Measurements from ENCODE around the gene ZNF766. TPM values are rescaled to one million over a fixed set of nuclear protein-coding genes. Genes with fewer than 3 reads are reported as not detected.

Gene ZNF766
- total and polyA plus RNA-seq, 9 of the 15 experiments (the other 6 are each of a cell fraction or from before 2014, with no cell fraction given) = 6.7 to 23.0 (median 11.2) TPM

DNA sequence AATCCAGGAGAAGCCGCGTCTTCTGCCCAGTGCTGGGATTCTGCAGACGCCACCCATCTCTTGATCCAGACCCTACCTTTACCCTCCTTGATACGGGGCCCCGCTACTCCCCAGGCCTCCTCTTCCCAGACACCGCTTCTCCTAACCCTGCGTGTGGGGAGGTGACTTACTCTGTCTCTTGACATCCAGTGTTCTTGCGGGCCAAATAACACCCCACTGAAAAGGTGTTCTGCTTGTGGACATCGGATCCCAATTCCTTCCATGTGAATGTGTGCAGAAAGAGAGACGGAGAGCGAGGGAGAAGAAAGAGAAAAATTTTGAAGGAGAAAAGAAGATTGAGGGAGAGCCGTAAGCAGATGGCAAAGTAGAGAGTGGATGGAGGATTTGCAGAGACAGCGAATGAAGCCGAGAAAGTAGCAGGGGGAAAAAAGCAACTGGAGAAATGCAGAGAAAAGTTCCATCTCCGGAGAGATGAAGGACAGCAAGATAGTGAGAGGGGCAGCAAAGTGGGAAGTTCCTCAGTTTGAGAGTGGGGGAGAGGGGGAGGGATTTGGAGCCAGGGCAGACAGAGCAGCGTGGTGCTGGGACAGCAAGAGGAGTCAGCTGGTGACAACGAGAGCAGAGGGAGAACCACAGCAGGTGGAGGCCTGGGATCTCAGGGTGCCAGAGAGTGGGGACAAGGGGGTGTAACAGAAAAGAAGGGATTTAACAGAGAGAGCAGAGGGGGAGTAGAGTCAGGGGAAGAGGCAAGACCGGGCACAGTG is 28.4 kb downstream of the ZNF766 start:
- Histone ChIP-seq H3K79me2 (ENCODE audit: control insufficient read depth, insufficient read depth, low read length) (peaks cover 18% of the 10 kb centered on the region), H3K9ac (ENCODE audit: insufficient read depth in 1 of 2, low read depth in 2 of 2, low read length in 2 of 2) (peak overlapping the region; percentile 97), H3K36me3 (ENCODE audit: control insufficient read depth, insufficient read depth, low read length) (peaks cover 41% of the 10 kb centered on the region), H3K9me3 (replicated peaks; ENCODE audit: control insufficient read depth, insufficient read depth, low read depth, low read length) (peaks cover 16% of the 10 kb centered on the region), H3K27me3 (ENCODE audit: control insufficient read depth in 2 of 2, insufficient read depth in 2 of 2, low read length in 2 of 2) (no peaks in the 10 kb centered on the region), H3K4me2 (ENCODE audit: insufficient read depth, low read length) (peak overlapping the region; percentile 97), H3K27ac (ENCODE audit: extremely low read depth, low read depth, low read length) (peak overlapping the region; percentile 99), H3K4me1 (replicated peaks in 1 of 2; ENCODE audit: control insufficient read depth in 2 of 2, insufficient read depth in 2 of 2, low read length in 2 of 2) (peaks cover 3 to 7% of the 10 kb centered on the region in 2 experiments; a peak in 2 of 5 replicates), H3K9me1 (ENCODE audit: control insufficient read depth, insufficient read depth, low read length) (no peaks in the 10 kb centered on the region), H4K20me1 (replicated peaks; ENCODE audit: control insufficient read depth, insufficient read depth, low read length) (no peaks in the 10 kb centered on the region), H3K4me3 (peak overlapping the region; percentile 93), H2AFZ (ENCODE audit: low read depth, low read length) (peak overlapping the region; percentile 99)
- ATAC-seq (peak; percentile 70; the same call in 2 of the 3 replicates), DNase-seq (ENCODE audit: extremely low read depth in 1 of 4, low spot score in 3 of 4) (peak in 1 of 4 experiments; percentile 21), FAIRE-seq (no peak)
- intact Hi-C loops (cut with micrococcal nuclease) = no loop called here
- no TSS peak for BruUV-seq (replicated peaks)
- POLR2A ChIA-PET = interaction anchor here (0.6 kb wide), 1 partner anchor 345 kb away, joined by 3 read pairs; no protein-coding TSS in a partner anchor
- 21% methylated on average over 13 of the region's 18 CpGs for WGBS (ENCODE audit: insufficient coverage, low coverage, missing lambda C conversion rate)
- CTCF ChIA-PET (ENCODE audit: low intra/inter-chr PET ratio) = no interaction called here
- in situ Hi-C loops (cut with MboI) = no loop called here
- TF ChIP-seq CLOCK (CRISPR knock-in tag; IDR thresholded peaks at IDR 0.05; ENCODE audit: borderline replicate concordance) (no peak), ZKSCAN1 (IDR thresholded peaks at IDR 0.05; ENCODE audit: low read depth, low read length) (no peak), MYC (IDR thresholded peaks at IDR 0.05; ENCODE audit: low read depth, low read length) (no peak), MYC (CRISPR knock-in tag; IDR thresholded peaks at IDR 0.05; ENCODE audit: borderline replicate concordance, low read depth) (no peak), PHB (CRISPR knock-in tag; IDR thresholded peaks at IDR 0.05) (no peak), TCFL5 (CRISPR knock-in tag; conservative IDR thresholded peaks at IDR 0.05) (no peak), ZNF583 (CRISPR knock-in tag; IDR thresholded peaks at IDR 0.05) (no peak), FOXP1 (CRISPR knock-in tag; IDR thresholded peaks at IDR 0.05) (0 out of 2 replicates have a peak, but pooled peaks have one; percentile 17), PREB (CRISPR knock-in tag; IDR thresholded peaks at IDR 0.05) (no peak)
- TF ChIP-seq, protein P1, sequence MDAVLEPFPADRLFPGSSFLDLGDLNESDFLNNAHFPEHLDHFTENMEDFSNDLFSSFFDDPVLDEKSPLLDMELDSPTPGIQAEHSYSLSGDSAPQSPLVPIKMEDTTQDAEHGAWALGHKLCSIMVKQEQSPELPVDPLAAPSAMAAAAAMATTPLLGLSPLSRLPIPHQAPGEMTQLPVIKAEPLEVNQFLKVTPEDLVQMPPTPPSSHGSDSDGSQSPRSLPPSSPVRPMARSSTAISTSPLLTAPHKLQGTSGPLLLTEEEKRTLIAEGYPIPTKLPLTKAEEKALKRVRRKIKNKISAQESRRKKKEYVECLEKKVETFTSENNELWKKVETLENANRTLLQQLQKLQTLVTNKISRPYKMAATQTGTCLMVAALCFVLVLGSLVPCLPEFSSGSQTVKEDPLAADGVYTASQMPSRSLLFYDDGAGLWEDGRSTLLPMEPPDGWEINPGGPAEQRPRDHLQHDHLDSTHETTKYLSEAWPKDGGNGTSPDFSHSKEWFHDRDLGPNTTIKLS (IDR thresholded peaks at IDR 0.05; ENCODE audit: borderline replicate concordance, low read depth) = no peak
- TF ChIP-seq, protein P2, sequence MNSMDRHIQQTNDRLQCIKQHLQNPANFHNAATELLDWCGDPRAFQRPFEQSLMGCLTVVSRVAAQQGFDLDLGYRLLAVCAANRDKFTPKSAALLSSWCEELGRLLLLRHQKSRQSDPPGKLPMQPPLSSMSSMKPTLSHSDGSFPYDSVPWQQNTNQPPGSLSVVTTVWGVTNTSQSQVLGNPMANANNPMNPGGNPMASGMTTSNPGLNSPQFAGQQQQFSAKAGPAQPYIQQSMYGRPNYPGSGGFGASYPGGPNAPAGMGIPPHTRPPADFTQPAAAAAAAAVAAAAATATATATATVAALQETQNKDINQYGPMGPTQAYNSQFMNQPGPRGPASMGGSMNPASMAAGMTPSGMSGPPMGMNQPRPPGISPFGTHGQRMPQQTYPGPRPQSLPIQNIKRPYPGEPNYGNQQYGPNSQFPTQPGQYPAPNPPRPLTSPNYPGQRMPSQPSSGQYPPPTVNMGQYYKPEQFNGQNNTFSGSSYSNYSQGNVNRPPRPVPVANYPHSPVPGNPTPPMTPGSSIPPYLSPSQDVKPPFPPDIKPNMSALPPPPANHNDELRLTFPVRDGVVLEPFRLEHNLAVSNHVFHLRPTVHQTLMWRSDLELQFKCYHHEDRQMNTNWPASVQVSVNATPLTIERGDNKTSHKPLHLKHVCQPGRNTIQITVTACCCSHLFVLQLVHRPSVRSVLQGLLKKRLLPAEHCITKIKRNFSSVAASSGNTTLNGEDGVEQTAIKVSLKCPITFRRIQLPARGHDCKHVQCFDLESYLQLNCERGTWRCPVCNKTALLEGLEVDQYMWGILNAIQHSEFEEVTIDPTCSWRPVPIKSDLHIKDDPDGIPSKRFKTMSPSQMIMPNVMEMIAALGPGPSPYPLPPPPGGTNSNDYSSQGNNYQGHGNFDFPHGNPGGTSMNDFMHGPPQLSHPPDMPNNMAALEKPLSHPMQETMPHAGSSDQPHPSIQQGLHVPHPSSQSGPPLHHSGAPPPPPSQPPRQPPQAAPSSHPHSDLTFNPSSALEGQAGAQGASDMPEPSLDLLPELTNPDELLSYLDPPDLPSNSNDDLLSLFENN (IDR thresholded peaks at IDR 0.05; ENCODE audit: low read depth in 2 of 2, low read length in 2 of 2) = 0 out of 4 replicates have a peak, but pooled peaks of 1 of the 2 experiments have one; percentile 0
